ENCODE measurements around the gene NQO2.
A peak's percentile ranks its signal among the peaks of the same experiment; 100 is the strongest.

Gene NQO2

GRCh38 chr6:2999618-3000557 lies at the start of gene NQO2:
Gene NQO2, plus strand, starts transcription at chr6:2999894. Its CDS starts 6,659 bp downstream, at chr6:3006553.
- peak in 1 of 2 donors; percentile 90 for DNase-seq

GRCh38 chr6:2950713-2951112 lies 49.0 kb upstream of the NQO2 start:
- no peak for DNase-seq

GRCh38 chr6:2951728-2952127 lies 48.0 kb upstream of the NQO2 start:
- peak; percentile 90 for DNase-seq

GRCh38 chr6:2952557-2953095 lies 47.1 kb upstream of the NQO2 start:
- DNase-seq = peak; percentile 47 to 82

- no peak for DNase-seq
Observed at GRCh38 chr6:2953098-2953497, 46.6 kb upstream of the NQO2 start.

- no peak for DNase-seq
Observed at GRCh38 chr6:2956930-2957685, 42.6 kb upstream of the NQO2 start.

GRCh38 chr6:2957696-2958330 lies 41.9 kb upstream of the NQO2 start:
- DNase-seq = no peak

GRCh38 chr6:2958331-2958711 lies 41.4 kb upstream of the NQO2 start:
- DNase-seq = peak in 1 of 2 donors; percentile 45

- no peak for DNase-seq
Observed at GRCh38 chr6:2958776-2959175, 40.9 kb upstream of the NQO2 start.

GRCh38 chr6:2959909-2960719 lies 39.6 kb upstream of the NQO2 start:
- no peak for DNase-seq

- DNase-seq = no peak
Observed at GRCh38 chr6:2960935-2961334, 38.8 kb upstream of the NQO2 start.

GRCh38 chr6:2961506-2961905 lies 38.2 kb upstream of the NQO2 start:
- DNase-seq = peak in 1 of 2 donors; percentile 50

- DNase-seq = peak in 1 of 2 donors; percentile 64
Observed at GRCh38 chr6:2962004-2962403, 37.7 kb upstream of the NQO2 start.

- no peak for DNase-seq
Observed at GRCh38 chr6:2962636-2963035, 37.1 kb upstream of the NQO2 start.

- DNase-seq = no peak
Observed at GRCh38 chr6:2963756-2964155, 35.9 kb upstream of the NQO2 start.

- DNase-seq = no peak
Observed at GRCh38 chr6:2964793-2965505, 34.7 kb upstream of the NQO2 start.

- no peak for DNase-seq
Observed at GRCh38 chr6:2966347-2966746, 33.3 kb upstream of the NQO2 start.

- DNase-seq = no peak
Observed at GRCh38 chr6:2967936-2968335, 31.8 kb upstream of the NQO2 start.

- DNase-seq = no peak
Observed at GRCh38 chr6:2968600-2969135, 31.0 kb upstream of the NQO2 start.

GRCh38 chr6:2969549-2969948 lies 30.1 kb upstream of the NQO2 start:
- no peak for DNase-seq

GRCh38 chr6:2970034-2970685 lies 29.5 kb upstream of the NQO2 start:
- no peak for DNase-seq

Data from inflammatory macrophage treated with lipopolysaccharide for 1 hour (primary cell).